ENCODE data around the gene CTNNBL1. TPM values are rescaled to one million over a fixed set of nuclear protein-coding genes. Genes with fewer than 3 reads are reported as not detected.

CTNNBL1 gene
- total RNA-seq, 1 experiment from 2014 or later = 49.9 TPM

GRCh38 chr20:37850036-37850592 lies 156.3 kb downstream of the CTNNBL1 start:
- BruUV-seq (replicated peaks) = no TSS peak
- Histone ChIP-seq H4K20me1 (ENCODE audit: low read length) (no peaks in the 10 kb centered on the region), H3K4me2 (ENCODE audit: low read length) (no peak overlapping the region), H3K9me3 (ENCODE audit: low read length) (no peaks in the 10 kb centered on the region), H3K9me2 (replicated peaks; ENCODE audit: low read length) (no peaks in the 10 kb centered on the region), H3F3A (ENCODE audit: low read length, unreplicated experiment) (no peaks in the 10 kb centered on the region), H3K27me3 (ENCODE audit: low read length) (no peaks in the 10 kb centered on the region), H3K27ac (ENCODE audit: low read length) (no peak overlapping the region), H3K36me3 (ENCODE audit: low read depth, low read length) (peaks cover 3% of the 10 kb centered on the region), H3K4me1 (ENCODE audit: insufficient read depth, low read length) (no peaks in the 10 kb centered on the region), H3K79me2 (ENCODE audit: low read length) (no peaks in the 10 kb centered on the region), H3K9ac (ENCODE audit: low read length) (no peak overlapping the region), H3K4me3 (ENCODE audit: low read length) (no peak overlapping the region), H2AFZ (ENCODE audit: low read length) (no peak overlapping the region)
- TF ChIP-seq CTCF (conservative IDR thresholded peaks at IDR 0.05; ENCODE audit: low read depth, low read length) = no peak
- no peak for TF ChIP-seq EZH2phosphoT487 (IDR thresholded peaks at IDR 0.05; ENCODE audit: borderline replicate concordance, low read length)
- no peak for TF ChIP-seq EZH2 (IDR thresholded peaks at IDR 0.05; ENCODE audit: low read length, unreplicated experiment)
- POLR2A ChIA-PET (ENCODE audit: unreplicated experiment) = no interaction called here
- CTCF ChIA-PET = no interaction called here
- DNase-seq = no peak
- intact Hi-C loops (cut with micrococcal nuclease) = no loop called here
- ATAC-seq = no peak

GRCh38 chr20:37850724-37851355 lies 157.0 kb downstream of the CTNNBL1 start:
- CTCF ChIA-PET = no interaction called here
- ATAC-seq = no peak
- peaks cover 3% of the 10 kb centered on the region for H3K36me3 ChIP-seq (ENCODE audit: low read depth, low read length)
- H3K9me3 ChIP-seq (ENCODE audit: low read length) = no peaks in the 10 kb centered on the region
- no peak overlapping the region for H3K4me3 ChIP-seq (ENCODE audit: low read length)
- no peaks in the 10 kb centered on the region for H3K9me2 ChIP-seq (replicated peaks; ENCODE audit: low read length)
- H3K4me1 ChIP-seq (ENCODE audit: insufficient read depth, low read length) = no peaks in the 10 kb centered on the region
- no peaks in the 10 kb centered on the region for H4K20me1 ChIP-seq (ENCODE audit: low read length)
- no peaks in the 10 kb centered on the region for H3F3A ChIP-seq (ENCODE audit: low read length, unreplicated experiment)
- no TSS peak for BruUV-seq (replicated peaks)
- POLR2A ChIA-PET (ENCODE audit: unreplicated experiment) = no interaction called here
- no peak overlapping the region for H3K9ac ChIP-seq (ENCODE audit: low read length)
- H2AFZ ChIP-seq (ENCODE audit: low read length) = no peak overlapping the region
- no peak overlapping the region for H3K4me2 ChIP-seq (ENCODE audit: low read length)
- no peaks in the 10 kb centered on the region for H3K79me2 ChIP-seq (ENCODE audit: low read length)
- intact Hi-C loops (cut with micrococcal nuclease) = no loop called here
- no peaks in the 10 kb centered on the region for H3K27me3 ChIP-seq (ENCODE audit: low read length)
- H3K27ac ChIP-seq (ENCODE audit: low read length) = no peak overlapping the region
- DNase-seq = no peak
- no peak for TF ChIP-seq CTCF (conservative IDR thresholded peaks at IDR 0.05; ENCODE audit: low read depth, low read length)
- no peak for TF ChIP-seq EZH2phosphoT487 (IDR thresholded peaks at IDR 0.05; ENCODE audit: borderline replicate concordance, low read length)

- ChIA-PET POLR2A (ENCODE audit: unreplicated experiment) (interaction anchor here (0.6 kb wide), 1 partner anchor 129 kb away, joined by 11 read pairs; no protein-coding TSS in a partner anchor), CTCF (no interaction called here)
- Histone ChIP-seq H3K9me3 (ENCODE audit: low read length) (no peaks in the 10 kb centered on the region), H3K27me3 (ENCODE audit: low read length) (no peaks in the 10 kb centered on the region), H3K9me2 (replicated peaks; ENCODE audit: low read length) (no peaks in the 10 kb centered on the region), H3K4me3 (ENCODE audit: low read length) (no peak overlapping the region), H3K9ac (ENCODE audit: low read length) (no peak overlapping the region), H3K36me3 (ENCODE audit: low read depth, low read length) (peaks cover 6% of the 10 kb centered on the region), H3K27ac (ENCODE audit: low read length) (no peak overlapping the region), H3K79me2 (ENCODE audit: low read length) (no peaks in the 10 kb centered on the region), H3K4me2 (ENCODE audit: low read length) (no peak overlapping the region), H2AFZ (ENCODE audit: low read length) (no peak overlapping the region), H3K4me1 (ENCODE audit: insufficient read depth, low read length) (no peaks in the 10 kb centered on the region), H3F3A (ENCODE audit: low read length, unreplicated experiment) (no peaks in the 10 kb centered on the region), H4K20me1 (ENCODE audit: low read length) (no peaks in the 10 kb centered on the region)
- no peak for TF ChIP-seq EZH2phosphoT487 (IDR thresholded peaks at IDR 0.05; ENCODE audit: borderline replicate concordance, low read length)
- no peak for TF ChIP-seq CTCF (conservative IDR thresholded peaks at IDR 0.05; ENCODE audit: low read depth, low read length)
- no peak for TF ChIP-seq EZH2 (IDR thresholded peaks at IDR 0.05; ENCODE audit: low read length, unreplicated experiment)
- no TSS peak for BruUV-seq (replicated peaks)
- intact Hi-C loops (cut with micrococcal nuclease) = no loop called here
- ATAC-seq (peak; percentile 80), DNase-seq (peak; percentile 27)
Observed at GRCh38 chr20:37852666-37853065, 158.8 kb downstream of the CTNNBL1 start.
